ENCODE measurements around the gene ENTREP1. TPM values are rescaled to one million over a fixed set of nuclear protein-coding genes. Genes with fewer than 3 reads are reported as not detected.

ENTREP1 gene
- total and polyA plus RNA-seq, 4 donors = 0.07 to 0.33 (median 0.12) TPM

DNA sequence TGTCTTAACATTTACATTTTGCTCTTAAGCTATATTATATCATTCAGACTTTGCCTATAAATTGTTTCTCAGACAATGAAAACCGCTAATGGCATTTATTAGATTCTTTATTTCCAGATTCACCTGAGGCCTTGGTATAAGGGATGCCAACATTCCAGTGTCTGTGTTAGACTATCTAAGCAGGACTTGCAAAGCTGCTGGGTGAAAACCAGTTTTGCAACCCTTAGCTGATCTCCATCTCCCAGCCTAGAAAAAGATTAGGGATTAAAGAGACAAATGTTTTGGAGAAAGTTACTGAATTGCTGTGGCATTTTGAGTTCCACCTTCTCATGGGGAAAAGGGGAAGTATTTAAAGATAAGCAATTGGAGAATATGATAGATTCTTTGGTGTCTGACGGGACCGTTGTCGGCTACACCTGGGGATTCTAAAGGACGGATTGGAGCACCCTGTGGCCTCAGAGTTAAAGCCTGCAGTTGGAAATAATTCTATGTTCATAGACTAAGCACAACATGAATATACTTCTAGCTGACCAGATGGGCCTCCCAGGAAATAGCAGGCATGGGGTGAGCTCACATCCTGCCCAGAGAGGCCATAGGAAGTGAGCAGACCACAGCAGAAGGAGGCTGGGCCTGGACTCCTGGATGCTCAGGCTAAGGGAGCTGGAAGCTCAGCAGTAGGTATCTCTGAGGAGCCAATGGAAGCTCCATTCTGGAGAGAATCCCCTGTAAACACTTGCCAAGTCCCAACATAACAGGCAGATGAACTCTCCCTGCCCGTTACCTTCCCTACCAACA is 21.8 kb downstream of the ENTREP1 start:
- WGBS = 89% methylated on average over 6 of the region's 6 CpGs
- Histone ChIP-seq H3K27ac (ENCODE audit: low read depth in 1 of 2, low read length in 2 of 2) (no peak overlapping the region), H3K9me3 (ENCODE audit: control insufficient read depth in 4 of 4, low read length in 3 of 4) (no peaks in the 10 kb centered on the region), H3K4me1 (ENCODE audit: control insufficient read depth in 4 of 4, insufficient read depth in 4 of 4, low read length in 3 of 4) (no peaks in the 10 kb centered on the region), H3K4me3 (ENCODE audit: low read depth in 1 of 3, low read length in 3 of 3) (no peak overlapping the region), H3K9ac (ENCODE audit: low read depth in 1 of 2, low read length in 2 of 2) (no peak overlapping the region), H3K27me3 (ENCODE audit: control insufficient read depth in 4 of 4, insufficient read depth in 4 of 4, low read length in 3 of 4) (no peaks in the 10 kb centered on the region), H3K36me3 (ENCODE audit: control insufficient read depth in 4 of 4, insufficient read depth in 3 of 4, low read depth in 1 of 4, low read length in 3 of 4) (no peaks in the 10 kb centered on the region)
- no peak for DNase-seq (ENCODE audit: low spot score)
- TF ChIP-seq GABPA (IDR thresholded peaks at IDR 0.05 in 1 of 2, conservative IDR thresholded peaks at IDR 0.05 in 1 of 2) = no peak
- TF ChIP-seq RXRA (IDR thresholded peaks at IDR 0.05) = no peak
- no peak for TF ChIP-seq FOXA2 (IDR thresholded peaks at IDR 0.05)
- TF ChIP-seq, protein P1, sequence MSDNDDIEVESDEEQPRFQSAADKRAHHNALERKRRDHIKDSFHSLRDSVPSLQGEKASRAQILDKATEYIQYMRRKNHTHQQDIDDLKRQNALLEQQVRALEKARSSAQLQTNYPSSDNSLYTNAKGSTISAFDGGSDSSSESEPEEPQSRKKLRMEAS (IDR thresholded peaks at IDR 0.05) = no peak

DNA sequence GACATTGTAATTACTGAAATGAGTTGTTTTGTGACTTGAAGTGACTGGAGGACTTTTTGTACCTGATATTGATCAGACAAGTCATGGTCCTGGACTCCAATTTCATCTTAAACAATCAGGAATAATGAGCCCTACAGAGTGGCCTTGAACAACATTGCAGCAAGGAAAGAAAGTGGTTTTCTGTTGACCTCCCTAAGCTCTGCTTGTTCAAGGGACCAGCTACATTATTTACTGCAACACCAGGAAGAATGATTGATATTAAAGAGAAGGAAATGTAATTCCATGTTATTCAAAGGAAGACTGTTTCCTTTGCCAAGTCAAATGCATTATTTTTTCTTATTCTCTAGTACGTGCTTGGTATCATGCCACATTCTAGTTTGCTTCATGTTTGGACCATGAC is 22.6 kb downstream of the ENTREP1 start:
- Histone ChIP-seq H3K9me3 (ENCODE audit: control insufficient read depth in 4 of 4, low read length in 3 of 4) (no peaks in the 10 kb centered on the region), H3K4me3 (ENCODE audit: low read depth in 1 of 3, low read length in 3 of 3) (no peak overlapping the region), H3K27me3 (ENCODE audit: control insufficient read depth in 4 of 4, insufficient read depth in 4 of 4, low read length in 3 of 4) (no peaks in the 10 kb centered on the region), H3K27ac (ENCODE audit: low read depth in 1 of 2, low read length in 2 of 2) (no peak overlapping the region), H3K36me3 (ENCODE audit: control insufficient read depth in 4 of 4, insufficient read depth in 3 of 4, low read depth in 1 of 4, low read length in 3 of 4) (no peaks in the 10 kb centered on the region), H3K4me1 (ENCODE audit: control insufficient read depth in 4 of 4, insufficient read depth in 4 of 4, low read length in 3 of 4) (no peaks in the 10 kb centered on the region), H3K9ac (ENCODE audit: low read depth in 1 of 2, low read length in 2 of 2) (no peak overlapping the region)
- WGBS = 75% methylated on average over 1 of the region's 1 CpG
- no peak for DNase-seq (ENCODE audit: low spot score)
- TF ChIP-seq, protein P2, sequence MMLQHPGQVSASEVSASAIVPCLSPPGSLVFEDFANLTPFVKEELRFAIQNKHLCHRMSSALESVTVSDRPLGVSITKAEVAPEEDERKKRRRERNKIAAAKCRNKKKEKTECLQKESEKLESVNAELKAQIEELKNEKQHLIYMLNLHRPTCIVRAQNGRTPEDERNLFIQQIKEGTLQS (IDR thresholded peaks at IDR 0.05) = no peak
- TF ChIP-seq SP1 (IDR thresholded peaks at IDR 0.05) (no peak), JUND (IDR thresholded peaks at IDR 0.05) (no peak), RXRA (IDR thresholded peaks at IDR 0.05) (no peak), FOXA1 (IDR thresholded peaks at IDR 0.05) (no peak), GABPA (IDR thresholded peaks at IDR 0.05 in 1 of 2, conservative IDR thresholded peaks at IDR 0.05 in 1 of 2) (no peak), RAD21 (IDR thresholded peaks at IDR 0.05) (no peak), HNF4G (IDR thresholded peaks at IDR 0.05) (no peak), FOXA2 (IDR thresholded peaks at IDR 0.05) (no peak), TAF1 (conservative IDR thresholded peaks at IDR 0.05) (no peak), EGR1 (IDR thresholded peaks at IDR 0.05; ENCODE audit: low read depth in 2 of 2) (no peak), YY1 (IDR thresholded peaks at IDR 0.05) (no peak), NR2F2 (IDR thresholded peaks at IDR 0.05) (no peak)
- TF ChIP-seq, protein P3, sequence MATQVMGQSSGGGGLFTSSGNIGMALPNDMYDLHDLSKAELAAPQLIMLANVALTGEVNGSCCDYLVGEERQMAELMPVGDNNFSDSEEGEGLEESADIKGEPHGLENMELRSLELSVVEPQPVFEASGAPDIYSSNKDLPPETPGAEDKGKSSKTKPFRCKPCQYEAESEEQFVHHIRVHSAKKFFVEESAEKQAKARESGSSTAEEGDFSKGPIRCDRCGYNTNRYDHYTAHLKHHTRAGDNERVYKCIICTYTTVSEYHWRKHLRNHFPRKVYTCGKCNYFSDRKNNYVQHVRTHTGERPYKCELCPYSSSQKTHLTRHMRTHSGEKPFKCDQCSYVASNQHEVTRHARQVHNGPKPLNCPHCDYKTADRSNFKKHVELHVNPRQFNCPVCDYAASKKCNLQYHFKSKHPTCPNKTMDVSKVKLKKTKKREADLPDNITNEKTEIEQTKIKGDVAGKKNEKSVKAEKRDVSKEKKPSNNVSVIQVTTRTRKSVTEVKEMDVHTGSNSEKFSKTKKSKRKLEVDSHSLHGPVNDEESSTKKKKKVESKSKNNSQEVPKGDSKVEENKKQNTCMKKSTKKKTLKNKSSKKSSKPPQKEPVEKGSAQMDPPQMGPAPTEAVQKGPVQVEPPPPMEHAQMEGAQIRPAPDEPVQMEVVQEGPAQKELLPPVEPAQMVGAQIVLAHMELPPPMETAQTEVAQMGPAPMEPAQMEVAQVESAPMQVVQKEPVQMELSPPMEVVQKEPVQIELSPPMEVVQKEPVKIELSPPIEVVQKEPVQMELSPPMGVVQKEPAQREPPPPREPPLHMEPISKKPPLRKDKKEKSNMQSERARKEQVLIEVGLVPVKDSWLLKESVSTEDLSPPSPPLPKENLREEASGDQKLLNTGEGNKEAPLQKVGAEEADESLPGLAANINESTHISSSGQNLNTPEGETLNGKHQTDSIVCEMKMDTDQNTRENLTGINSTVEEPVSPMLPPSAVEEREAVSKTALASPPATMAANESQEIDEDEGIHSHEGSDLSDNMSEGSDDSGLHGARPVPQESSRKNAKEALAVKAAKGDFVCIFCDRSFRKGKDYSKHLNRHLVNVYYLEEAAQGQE (IDR thresholded peaks at IDR 0.05) = no peak
- TF ChIP-seq, protein P4, sequence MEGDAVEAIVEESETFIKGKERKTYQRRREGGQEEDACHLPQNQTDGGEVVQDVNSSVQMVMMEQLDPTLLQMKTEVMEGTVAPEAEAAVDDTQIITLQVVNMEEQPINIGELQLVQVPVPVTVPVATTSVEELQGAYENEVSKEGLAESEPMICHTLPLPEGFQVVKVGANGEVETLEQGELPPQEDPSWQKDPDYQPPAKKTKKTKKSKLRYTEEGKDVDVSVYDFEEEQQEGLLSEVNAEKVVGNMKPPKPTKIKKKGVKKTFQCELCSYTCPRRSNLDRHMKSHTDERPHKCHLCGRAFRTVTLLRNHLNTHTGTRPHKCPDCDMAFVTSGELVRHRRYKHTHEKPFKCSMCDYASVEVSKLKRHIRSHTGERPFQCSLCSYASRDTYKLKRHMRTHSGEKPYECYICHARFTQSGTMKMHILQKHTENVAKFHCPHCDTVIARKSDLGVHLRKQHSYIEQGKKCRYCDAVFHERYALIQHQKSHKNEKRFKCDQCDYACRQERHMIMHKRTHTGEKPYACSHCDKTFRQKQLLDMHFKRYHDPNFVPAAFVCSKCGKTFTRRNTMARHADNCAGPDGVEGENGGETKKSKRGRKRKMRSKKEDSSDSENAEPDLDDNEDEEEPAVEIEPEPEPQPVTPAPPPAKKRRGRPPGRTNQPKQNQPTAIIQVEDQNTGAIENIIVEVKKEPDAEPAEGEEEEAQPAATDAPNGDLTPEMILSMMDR (IDR thresholded peaks at IDR 0.05; ENCODE audit: low read depth, low read length, missing input control) = no peak
- TF ChIP-seq, protein P5, sequence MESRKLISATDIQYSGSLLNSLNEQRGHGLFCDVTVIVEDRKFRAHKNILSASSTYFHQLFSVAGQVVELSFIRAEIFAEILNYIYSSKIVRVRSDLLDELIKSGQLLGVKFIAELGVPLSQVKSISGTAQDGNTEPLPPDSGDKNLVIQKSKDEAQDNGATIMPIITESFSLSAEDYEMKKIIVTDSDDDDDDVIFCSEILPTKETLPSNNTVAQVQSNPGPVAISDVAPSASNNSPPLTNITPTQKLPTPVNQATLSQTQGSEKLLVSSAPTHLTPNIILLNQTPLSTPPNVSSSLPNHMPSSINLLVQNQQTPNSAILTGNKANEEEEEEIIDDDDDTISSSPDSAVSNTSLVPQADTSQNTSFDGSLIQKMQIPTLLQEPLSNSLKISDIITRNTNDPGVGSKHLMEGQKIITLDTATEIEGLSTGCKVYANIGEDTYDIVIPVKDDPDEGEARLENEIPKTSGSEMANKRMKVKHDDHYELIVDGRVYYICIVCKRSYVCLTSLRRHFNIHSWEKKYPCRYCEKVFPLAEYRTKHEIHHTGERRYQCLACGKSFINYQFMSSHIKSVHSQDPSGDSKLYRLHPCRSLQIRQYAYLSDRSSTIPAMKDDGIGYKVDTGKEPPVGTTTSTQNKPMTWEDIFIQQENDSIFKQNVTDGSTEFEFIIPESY (IDR thresholded peaks at IDR 0.05) = no peak
